Upper lobe of left lung (tissue), 4 donors: ENCODE data around the gene PRKCH.

ENCODE experiments used
- EP300 ChIP-seq, 4 donors: sonication (generic); formaldehyde crosslinking; IDR thresholded peaks; one replicate each; pipeline ENCODE4 v1.5.1; 2017; ENCODE audit warnings: antibody characterized with exemption in 4 of 4, control low read depth in 2 of 4
- POLR2A ChIP-seq, 4 donors: fragments of 450-650 bp; IDR thresholded peaks; one replicate each; pipeline ENCODE4 v1.5.1; 2016 to 2017; ENCODE audit warnings: antibody characterized with exemption in 4 of 4, mild to moderate bottlenecking in 2 of 4
- POLR2AphosphoS5 ChIP-seq, 2 donors: sonication (generic); formaldehyde crosslinking; IDR thresholded peaks; one replicate each; pipeline ENCODE4 v1.5.1; 2017; ENCODE audit warnings: antibody characterized with exemption in 2 of 2
- TF ChIP-seq, protein P1 (sequence below), 6 experiments: fragments of 450-650 bp in 4 of 6; fragments of 200-600 bp in 2 of 6; sonication (generic) in 2 of 6; IDR thresholded peaks; one replicate each; pipeline ENCODE4 v1.5.1; 2016 to 2019; ENCODE audit warnings: antibody characterized with exemption in 6 of 6

DNA sequence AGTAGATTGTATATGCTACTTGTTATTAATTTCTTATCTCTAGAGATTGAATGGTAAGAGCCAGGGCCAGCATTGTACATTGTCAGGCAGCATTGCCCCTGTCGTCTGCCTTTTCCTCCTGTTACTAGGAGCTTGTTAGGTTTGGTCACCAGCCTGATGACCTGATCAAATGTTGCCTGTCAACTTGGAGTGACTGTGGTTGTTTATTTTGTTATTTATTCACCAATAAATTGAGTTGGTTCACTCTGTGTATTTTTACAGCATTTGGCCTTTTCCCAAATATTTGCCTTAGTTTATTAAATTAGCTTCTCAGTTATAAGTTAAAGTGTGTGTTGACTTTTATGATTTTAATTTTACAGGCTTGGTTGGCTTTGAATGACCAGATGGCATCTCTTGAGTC, 88.4 kb downstream of the PRKCH start:
- TF ChIP-seq, protein P1, sequence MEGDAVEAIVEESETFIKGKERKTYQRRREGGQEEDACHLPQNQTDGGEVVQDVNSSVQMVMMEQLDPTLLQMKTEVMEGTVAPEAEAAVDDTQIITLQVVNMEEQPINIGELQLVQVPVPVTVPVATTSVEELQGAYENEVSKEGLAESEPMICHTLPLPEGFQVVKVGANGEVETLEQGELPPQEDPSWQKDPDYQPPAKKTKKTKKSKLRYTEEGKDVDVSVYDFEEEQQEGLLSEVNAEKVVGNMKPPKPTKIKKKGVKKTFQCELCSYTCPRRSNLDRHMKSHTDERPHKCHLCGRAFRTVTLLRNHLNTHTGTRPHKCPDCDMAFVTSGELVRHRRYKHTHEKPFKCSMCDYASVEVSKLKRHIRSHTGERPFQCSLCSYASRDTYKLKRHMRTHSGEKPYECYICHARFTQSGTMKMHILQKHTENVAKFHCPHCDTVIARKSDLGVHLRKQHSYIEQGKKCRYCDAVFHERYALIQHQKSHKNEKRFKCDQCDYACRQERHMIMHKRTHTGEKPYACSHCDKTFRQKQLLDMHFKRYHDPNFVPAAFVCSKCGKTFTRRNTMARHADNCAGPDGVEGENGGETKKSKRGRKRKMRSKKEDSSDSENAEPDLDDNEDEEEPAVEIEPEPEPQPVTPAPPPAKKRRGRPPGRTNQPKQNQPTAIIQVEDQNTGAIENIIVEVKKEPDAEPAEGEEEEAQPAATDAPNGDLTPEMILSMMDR (IDR thresholded peaks at IDR 0.05) = no peak
- TF ChIP-seq POLR2A (IDR thresholded peaks at IDR 0.05) (no peak), EP300 (IDR thresholded peaks at IDR 0.05) (no peak), POLR2AphosphoS5 (IDR thresholded peaks at IDR 0.05) (no peak)
